HUDEP-2 (cell line): ENCODE results near the gene DYNC2H1.

Source experiments
- DNase-seq, 76 experiments: peaks; one replicate each; lab custom pipeline; 2025; ENCODE audit not compliant: unreplicated experiment in 76 of 76; lab: John Stamatoyannopoulos, UW

The DYNC2H1 gene, protein sequence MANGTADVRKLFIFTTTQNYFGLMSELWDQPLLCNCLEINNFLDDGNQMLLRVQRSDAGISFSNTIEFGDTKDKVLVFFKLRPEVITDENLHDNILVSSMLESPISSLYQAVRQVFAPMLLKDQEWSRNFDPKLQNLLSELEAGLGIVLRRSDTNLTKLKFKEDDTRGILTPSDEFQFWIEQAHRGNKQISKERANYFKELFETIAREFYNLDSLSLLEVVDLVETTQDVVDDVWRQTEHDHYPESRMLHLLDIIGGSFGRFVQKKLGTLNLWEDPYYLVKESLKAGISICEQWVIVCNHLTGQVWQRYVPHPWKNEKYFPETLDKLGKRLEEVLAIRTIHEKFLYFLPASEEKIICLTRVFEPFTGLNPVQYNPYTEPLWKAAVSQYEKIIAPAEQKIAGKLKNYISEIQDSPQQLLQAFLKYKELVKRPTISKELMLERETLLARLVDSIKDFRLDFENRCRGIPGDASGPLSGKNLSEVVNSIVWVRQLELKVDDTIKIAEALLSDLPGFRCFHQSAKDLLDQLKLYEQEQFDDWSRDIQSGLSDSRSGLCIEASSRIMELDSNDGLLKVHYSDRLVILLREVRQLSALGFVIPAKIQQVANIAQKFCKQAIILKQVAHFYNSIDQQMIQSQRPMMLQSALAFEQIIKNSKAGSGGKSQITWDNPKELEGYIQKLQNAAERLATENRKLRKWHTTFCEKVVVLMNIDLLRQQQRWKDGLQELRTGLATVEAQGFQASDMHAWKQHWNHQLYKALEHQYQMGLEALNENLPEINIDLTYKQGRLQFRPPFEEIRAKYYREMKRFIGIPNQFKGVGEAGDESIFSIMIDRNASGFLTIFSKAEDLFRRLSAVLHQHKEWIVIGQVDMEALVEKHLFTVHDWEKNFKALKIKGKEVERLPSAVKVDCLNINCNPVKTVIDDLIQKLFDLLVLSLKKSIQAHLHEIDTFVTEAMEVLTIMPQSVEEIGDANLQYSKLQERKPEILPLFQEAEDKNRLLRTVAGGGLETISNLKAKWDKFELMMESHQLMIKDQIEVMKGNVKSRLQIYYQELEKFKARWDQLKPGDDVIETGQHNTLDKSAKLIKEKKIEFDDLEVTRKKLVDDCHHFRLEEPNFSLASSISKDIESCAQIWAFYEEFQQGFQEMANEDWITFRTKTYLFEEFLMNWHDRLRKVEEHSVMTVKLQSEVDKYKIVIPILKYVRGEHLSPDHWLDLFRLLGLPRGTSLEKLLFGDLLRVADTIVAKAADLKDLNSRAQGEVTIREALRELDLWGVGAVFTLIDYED (N-terminal part only)

DNA sequence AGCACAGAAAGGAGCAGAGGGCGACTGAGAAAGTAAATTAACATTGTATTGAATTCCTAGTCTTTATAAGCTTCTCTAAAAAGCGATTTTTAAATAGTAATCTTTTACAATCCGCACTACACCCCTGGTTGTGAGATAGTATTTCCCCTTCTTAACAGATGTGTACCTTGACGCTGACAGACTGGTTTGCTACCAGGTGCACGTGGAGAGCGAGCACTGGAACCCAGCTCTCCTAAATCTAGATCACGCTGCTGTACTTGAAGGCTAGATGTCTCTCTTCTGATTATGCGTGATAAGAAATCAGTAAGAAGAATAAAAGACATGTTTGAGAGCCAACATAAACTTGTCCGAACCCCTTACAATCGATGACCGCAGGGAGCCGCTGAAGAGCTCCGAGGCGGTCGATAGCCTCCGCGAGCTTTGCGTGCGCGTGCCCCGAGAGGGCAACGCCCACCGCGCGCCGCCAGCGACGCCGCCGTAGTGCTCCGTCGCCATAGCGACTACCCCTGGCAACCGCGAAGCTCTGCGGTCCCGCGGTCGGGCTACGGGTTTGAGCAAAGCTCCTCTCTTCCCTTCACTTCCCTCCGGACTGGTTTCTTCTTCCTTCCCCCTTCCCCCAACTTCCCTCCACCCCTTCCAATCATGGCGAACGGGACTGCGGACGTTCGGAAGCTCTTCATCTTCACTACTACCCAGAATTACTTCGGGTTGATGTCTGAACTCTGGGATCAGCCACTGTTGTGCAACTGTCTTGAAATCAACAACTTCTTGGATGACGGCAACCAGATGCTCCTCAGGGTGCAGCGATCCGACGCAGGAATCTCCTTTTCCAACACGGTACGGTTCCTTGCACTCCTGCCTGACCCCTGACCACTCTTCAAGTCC lies at the start of gene DYNC2H1:
TSS of gene DYNC2H1 (plus strand) at position 494 of the 885 bp plus-strand sequence. CDS start at position 643, 149 bp downstream.
- peak in 75 of 76 experiments; percentile 21 to 92 (median 80) for DNase-seq

DNA sequence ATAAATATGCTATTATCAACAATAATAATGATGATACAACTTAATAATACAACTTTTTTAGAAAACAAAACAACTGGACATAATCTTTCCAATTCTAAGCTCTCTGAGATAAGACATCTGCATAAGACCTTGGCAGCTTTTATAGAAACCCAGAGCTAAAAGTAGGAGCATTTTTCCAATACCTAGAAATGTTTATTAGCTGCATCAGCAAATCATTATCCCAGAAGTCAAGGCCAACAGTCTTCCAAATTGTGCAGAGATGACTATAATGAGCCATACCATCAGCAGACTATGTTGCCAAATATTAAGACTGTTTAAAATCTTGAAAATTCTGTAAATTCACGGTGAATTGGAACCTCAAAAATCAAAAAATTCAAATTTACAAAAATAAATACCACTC lies 47.6 kb upstream of the DYNC2H1 start:
- DNase-seq, result no peak

DNA sequence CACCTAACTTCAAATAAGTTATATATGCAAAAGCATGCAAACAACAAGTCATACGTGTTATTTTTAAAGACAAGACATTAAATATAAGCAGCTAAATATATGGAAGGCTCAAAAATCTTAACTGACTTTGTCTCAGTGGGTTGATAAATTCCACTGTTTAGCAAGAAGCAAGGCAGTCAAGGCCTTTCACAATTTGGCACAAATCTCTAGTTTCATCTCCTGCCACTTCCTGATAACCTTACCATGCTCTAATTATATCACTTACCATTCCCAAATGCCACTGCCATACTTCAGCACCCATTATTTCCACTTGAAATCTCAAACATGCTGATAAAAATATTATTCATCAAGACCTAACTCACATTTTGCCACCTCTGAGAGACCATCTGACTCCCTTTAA lies 42.1 kb upstream of the DYNC2H1 start:
- peak in 3 of 76 experiments; percentile 10 to 17 (median 13) for DNase-seq

DNA sequence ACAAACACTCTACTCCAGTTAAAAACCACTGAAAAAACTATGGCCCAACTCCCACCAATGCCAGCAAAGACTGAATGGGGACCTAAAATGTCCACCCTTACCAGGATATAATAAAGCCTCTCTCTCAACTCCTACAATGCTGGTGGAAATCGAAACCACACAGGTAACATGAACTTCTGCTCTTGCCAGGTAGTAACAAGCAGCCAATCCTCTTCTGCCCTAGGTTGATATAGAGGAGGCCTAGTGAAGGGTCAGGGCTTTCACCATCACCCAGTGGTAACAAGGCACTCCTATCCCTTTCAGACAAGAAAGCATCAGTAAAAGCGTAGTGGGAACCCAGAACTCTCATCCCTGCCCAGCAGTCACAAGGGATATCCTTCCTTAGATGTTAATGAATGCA lies 39.9 kb upstream of the DYNC2H1 start:
- no peak for DNase-seq

DNA sequence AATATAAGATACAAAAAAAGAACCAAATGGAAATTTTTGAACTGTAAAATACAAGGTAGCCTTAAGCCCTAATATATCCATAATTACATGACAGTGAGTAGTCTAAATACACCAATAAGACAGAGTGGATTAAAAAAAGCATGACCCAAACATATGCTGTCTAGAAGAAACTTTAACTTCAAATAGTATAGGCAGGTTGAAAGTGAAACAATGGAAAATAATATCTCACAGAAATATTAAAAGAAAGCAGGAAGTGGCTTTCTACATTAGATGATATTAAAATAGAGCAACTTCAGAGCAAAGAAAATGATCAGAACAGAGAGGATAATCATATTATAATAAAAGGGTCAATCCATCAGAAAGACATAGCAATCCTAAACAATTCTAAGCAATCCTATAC lies 39.1 kb upstream of the DYNC2H1 start:
- no peak for DNase-seq

DNA sequence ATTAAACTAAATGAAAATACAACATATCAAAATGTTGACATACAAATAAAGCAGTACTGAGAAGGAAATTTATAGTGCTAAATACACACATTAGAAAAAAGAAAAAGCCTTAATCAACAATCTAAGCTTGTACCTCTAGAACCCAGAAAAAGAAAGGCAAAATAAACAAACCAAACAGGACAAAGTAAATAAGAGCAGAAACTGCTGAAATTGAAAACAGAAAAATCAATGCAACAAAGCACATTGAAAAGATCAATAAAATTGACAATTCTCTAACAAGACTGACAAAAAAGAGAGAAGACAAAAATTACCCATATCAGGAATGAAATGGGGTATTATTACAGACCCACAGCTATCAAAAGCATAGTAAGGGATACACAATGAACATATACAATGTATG lies 38.2 kb upstream of the DYNC2H1 start:
- no peak for DNase-seq

DNA sequence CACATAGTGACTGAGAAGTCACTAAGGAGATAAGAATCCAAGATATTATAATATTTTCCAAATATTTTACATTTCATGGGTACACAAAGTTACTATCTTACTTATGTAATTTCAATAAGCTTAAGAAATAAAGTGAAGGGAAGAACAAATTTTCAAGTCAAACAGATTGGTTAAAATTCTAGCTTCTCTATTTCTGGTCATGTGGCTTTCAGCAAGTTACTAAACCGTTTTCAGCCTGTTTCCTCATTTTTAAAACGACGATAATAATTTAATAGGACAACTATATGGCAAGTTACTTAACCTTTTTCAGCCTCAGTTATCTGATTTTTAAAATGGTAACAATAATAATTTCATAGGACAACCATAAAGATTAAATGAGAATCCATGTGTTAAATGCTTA lies 32.9 kb upstream of the DYNC2H1 start:
- no peak for DNase-seq

DNA sequence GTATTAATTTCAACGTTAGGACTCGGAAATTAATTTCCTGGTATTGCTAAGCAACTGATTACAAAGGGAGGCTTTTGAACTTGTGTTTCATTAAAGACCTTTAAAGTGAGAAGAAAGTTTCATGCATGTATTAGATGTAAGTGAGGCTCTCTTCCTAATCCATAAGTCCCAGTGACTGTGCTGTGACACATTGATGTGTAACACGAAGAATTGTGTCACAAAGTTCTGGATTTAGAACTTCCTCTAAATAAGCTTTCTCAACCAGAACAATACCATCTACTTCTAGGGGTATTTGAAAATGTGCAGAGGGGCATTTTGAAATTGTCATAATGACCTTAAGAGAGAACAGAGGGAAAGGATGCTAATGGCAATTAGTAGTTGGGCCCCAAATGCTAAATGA lies 31.7 kb upstream of the DYNC2H1 start:
- no peak for DNase-seq

DNA sequence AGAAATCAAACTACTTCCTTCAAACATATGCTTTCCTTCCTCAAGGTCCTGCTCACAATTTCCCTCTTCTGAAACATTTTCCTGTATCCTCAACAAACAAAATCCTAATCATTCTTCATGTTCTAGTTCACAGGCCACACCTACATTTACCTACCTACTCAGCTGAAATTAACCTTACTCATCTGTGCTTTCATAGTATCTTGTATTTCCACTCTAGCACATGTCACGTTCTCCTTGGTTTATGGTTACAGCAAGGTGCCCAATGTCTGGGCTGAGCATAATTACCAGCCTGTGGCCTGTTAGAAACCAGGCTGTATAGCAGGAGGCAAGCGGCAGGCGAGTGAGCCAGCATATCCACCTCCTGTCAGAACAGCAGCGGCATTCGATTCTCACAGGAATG lies 30.5 kb upstream of the DYNC2H1 start:
- no peak for DNase-seq

DNA sequence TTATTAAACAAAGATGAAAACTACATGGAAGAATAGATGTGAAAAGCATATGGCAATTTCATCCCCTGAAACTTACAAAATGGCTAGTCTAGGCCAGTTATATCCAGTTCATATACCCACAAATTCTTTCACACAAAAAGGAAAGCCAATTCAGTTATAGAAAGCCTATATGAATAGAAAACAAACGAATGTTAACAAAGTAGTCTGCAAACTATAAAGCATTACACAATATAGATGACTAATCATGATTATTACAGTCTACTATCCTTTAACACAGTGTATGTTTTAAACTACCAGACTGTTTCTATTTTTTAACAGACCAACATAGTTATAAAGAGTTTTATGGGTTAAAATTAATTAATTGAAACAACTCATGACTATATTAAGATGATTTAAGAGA lies 29.4 kb upstream of the DYNC2H1 start:
- no peak for DNase-seq

DNA sequence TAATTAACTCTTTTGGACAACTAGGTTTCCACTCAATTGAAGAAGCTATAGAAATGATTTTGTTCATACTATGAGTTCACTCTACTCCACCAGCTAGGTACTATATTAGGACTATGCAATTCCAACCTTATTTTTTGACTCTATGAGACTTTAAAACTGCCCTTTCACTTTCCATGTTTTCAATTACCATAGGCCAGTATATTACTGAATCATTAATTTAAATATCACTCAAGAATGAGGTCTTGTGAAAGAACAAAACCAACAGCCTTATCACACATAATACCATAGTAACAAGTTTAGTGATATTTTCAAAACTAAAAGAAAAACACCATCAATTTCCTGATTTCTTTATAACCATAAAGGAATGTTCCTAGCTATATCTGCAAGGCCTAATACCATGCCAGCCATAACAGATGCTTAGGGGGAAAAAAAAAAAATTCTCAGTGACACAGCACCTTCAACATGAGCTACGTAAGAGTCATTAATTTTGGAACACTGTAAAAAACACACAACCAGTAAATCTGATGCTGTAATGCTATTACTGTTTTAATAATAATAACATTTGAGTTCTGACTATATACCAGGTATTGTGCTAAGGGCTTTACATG lies 23.4 kb upstream of the DYNC2H1 start:
- DNase-seq, result no peak

DNA sequence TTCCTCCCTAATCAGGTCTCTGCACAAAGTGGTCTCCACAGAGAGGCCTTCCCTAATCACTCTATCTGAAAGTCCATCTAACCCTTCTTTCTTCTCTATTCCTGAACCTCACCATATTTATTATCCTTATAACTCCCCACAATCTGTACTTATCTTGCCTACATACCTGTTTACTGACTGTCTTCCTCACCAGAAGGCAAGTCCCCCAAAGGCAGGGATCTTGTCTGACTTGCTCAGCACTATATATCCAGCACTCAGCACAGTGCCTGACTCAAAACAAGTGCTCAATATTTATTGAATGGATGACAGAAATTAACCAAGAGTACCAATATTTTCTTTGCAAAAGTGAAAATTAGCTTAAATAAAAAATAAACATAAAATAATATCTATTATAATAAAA lies 22.8 kb upstream of the DYNC2H1 start:
- DNase-seq, result peak in 1 of 76 experiments; percentile 18

DNA sequence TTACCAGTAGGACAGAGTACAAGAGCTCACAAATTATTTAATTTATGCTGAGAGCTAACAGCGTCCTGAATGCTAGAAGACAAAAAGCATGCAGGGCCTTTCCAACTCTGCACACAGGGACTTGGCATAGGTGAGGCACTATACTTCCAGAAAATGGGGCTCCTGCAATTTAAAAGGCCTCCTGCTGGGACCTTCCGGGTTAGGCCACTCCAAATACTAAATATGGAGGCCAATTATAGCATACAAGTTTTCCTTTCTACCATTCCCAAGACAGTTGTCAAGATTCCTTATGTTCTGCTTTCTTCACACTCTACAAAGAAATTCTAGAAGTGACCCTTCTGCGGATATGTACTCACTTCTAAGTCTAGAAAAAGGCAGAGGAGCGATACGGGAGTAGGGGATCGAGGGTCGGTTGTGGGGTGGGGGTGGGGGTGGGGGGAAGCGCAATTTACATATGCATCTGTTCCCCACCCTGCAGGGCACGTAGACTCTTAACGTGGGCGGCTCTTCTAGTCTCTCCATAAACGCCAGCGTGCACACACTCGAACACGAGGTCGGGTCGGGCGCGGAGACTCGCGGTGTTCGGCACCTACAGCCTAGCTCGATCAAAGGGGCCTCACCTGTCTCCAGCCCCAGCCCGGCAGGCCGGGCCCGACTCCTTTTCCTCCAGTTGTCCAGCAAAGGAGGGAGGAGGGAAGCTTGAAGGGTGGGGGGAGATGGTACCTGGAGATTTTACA lies 18.0 kb upstream of the DYNC2H1 start:
- peak in 48 of 76 experiments; percentile 2 to 66 (median 36) for DNase-seq

DNA sequence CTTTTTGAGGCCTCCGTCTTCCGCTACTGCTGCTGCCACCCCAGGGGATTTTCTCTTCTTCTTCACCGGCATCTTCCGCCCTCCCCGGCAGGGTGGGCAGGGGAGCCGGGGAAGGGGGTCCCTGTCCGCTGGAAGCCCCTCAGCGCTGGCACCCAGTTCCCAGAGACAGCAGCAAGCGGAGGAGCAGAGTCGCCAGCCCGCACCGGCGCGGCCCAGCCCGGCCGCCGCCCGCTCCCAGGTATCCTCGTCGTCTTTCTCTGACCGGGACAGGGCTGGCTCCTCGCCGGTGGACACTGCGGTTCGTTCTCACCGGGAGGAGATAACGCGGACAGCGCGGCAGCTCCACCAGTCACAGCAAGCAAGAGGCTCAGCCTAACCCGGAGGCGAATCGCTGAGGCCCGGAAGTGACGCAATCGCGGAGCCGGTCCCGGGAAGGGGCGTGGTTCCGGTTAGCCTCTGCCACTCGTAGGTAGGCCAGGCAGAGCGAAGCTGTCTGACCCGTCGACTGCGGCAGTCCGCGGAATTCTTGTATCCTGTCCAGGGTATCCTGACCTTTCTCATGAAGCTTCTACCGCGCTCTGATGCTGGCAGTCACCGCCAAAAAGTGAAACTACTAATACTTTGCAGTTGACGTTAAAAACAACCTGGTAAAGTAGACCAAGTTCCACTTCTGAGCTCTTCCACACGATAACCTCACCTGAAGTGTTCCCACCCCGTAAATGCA lies 17.3 kb upstream of the DYNC2H1 start, which contains the start of gene DCUN1D5:
TSS of gene DCUN1D5 (minus strand) at position 360 of the 724 bp plus-strand sequence. CDS start at position 72, 288 bp downstream.
- DNase-seq, result peak in 75 of 76 experiments; percentile 32 to 97 (median 90)

DNA sequence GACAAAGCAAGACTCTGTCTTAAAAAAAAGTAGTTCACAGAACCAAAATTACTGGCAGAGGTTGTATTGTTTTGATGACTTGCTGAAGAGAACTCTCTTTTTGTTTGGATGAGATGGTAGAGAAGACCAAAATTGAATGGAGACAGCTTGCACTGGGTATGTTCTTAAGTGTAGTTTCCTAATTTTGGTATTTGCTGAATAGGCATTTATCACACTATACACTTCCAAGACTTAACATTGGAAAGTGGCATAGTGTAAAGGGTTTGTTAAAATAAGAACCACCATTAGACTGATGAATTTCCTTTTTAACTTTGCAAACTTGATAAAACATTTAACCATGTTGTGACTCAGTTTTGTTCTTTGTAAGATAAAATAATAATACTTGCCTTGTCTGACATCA lies 11.9 kb upstream of the DYNC2H1 start:
- DNase-seq, result no peak

DNA sequence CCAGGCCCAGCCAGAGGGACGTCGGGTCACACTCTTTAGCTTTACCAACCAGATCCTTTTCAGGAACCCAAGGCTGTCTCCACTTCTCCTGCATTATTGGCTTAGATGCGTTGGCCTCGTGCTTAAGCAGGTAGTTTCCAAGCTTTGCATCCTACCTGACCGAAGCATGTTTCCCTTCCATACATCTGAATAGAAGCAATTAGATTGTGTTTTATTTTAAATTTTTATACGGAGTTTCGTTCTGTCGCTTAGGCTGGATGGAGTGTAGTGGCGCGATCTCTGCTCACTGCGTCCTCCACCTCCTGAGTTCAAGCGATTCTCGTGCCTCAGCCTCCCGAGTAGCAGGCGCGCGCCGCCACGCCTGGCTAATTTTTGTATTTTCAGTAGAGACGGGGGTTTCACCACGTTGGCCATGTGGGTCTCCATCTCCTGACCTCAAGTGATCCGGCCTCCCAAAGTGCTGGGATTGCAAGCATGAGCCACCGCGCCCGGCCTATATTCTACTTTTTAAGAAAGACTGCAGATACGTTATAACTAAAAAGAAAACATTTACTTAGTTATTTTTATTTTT lies 677 bp downstream of the DYNC2H1 start:
- DNase-seq, result peak in 1 of 76 experiments; percentile 51

DNA sequence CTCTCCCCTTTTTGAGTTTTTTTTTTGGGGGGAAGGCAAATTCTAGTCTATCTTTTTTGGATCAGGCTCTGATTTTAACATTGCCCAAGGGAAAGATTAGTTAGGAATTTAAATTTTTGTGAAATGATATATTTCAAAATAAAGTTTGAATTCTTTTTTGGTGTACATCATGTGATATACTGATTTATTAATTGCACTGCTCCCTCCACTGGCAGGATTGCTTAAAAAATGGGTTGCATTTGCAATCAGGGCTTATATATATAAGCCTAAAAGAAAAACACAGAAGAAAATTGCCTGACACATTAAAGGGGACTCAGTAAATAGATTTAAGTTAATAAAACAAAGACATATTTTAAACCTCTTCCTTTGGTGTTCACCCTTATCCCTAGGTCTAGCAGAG lies 1.2 kb downstream of the DYNC2H1 start:
- DNase-seq, result peak in 5 of 76 experiments; percentile 8 to 20 (median 17)

DNA sequence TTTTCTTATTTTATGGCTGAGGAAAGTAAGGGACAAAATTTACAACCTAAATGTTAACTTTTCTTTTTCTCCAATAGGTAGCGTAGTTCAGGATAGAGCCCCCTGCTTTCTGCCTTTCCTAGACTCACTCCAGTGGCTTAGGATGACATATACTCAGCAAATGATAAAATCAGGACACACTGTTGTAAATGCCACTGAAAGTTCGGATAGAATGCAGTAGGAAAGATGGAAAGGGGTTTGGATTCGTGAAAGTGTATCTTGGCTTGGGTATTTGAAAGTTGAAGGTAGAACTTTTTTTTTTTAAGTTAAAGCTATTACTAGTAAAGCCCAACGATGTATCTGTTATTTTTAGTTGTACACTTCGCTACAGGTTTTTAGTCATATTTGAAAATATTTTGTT lies 2.2 kb downstream of the DYNC2H1 start:
- no peak for DNase-seq
